Subcutaneous abdominal adipose tissue (tissue), 5 donors: ENCODE results near the gene PACRG.

Experiments
- H3K27ac ChIP-seq: one replicate; pipeline ENCODE4 v1.7.0; 2013; ENCODE audit warnings: low read depth, mild to moderate bottlenecking, inconsistent platforms, low read length, moderate library complexity
- H3K27me3 ChIP-seq, 5 donors: one replicate each; pipeline ENCODE4 v1.7.0; 2013; ENCODE audit warnings: low read length in 5 of 5, inconsistent platforms in 1 of 5; ENCODE audit not compliant: control insufficient read depth in 5 of 5, insufficient read depth in 4 of 5
- H3K36me3 ChIP-seq, 5 donors: one replicate each; pipeline ENCODE4 v1.7.0; 2013; ENCODE audit warnings: low read length in 5 of 5; ENCODE audit not compliant: control insufficient read depth in 5 of 5, insufficient read depth in 5 of 5
- H3K4me1 ChIP-seq, 5 donors: one replicate each; pipeline ENCODE4 v1.7.0; 2013; ENCODE audit warnings: low read length in 5 of 5, mild to moderate bottlenecking in 3 of 5, moderate library complexity in 1 of 5; ENCODE audit not compliant: control insufficient read depth in 5 of 5, insufficient read depth in 5 of 5
- H3K4me3 ChIP-seq, 5 donors: one replicate each; pipeline ENCODE4 v1.7.0; 2013; ENCODE audit warnings: low read length in 5 of 5, low read depth in 1 of 5
- H3K9ac ChIP-seq, 5 donors: one replicate each; pipeline ENCODE4 v1.7.0; 2013; ENCODE audit warnings: low read length in 5 of 5, mild to moderate bottlenecking in 4 of 5, moderate library complexity in 3 of 5
- H3K9me3 ChIP-seq, 5 donors: one replicate each; pipeline ENCODE4 v1.7.0; 2013; ENCODE audit warnings: low read length in 5 of 5; ENCODE audit not compliant: control insufficient read depth in 5 of 5
- donor health status: healthy.
- donor health status: healthy.
- donor health status: healthy.
- donor health status: healthy.
- donor health status: healthy.

The PACRG gene

DNA sequence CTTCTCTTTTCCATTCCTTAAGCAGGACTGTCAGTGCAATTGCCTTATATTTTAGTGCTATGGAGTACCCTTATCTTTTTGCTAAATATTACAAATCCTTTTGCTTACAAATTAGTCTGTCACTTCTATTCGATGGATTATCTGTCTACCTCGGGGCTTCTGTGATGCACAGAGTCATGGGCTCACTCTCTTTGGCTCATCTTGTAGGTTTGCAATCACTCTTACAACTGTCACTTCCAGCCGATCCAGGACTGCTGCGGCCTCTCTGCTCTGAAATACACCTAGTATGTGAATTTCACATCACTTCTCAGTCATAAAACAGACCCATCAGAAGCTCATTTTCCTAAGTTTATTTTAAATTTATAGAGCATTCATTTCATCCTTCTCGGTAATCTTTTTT lies 393.5 kb downstream of the PACRG start:
- Histone ChIP-seq H3K4me3 (no peak overlapping the region), H3K9me3 (no peaks in the 10 kb centered on the region), H3K9ac (no peak overlapping the region), H3K4me1 (no peaks in the 10 kb centered on the region), H3K27ac (no peak overlapping the region), H3K36me3 (no peaks in the 10 kb centered on the region), H3K27me3 (no peaks in the 10 kb centered on the region)

DNA sequence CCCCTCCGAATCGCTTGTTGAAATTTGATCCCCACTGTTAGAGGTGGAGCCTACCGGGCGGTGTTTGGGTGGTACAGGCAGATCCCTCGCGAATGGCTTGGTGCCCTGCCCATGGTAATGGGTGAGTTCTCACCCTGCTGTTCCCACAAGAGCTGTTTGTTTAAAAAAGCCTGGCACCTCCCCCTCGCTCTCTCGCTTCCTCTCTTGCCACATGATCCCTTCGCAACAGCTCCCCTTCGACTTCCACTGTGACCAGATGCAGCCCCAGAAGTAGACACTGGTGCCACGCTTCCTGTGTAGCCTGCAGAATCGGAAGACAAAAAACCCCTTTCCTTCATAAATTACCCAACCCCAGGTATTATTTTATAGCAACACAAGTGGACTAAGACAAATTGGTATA lies 394.6 kb downstream of the PACRG start:
- Histone ChIP-seq H3K4me3 (no peak overlapping the region), H3K27me3 (no peaks in the 10 kb centered on the region), H3K9ac (no peak overlapping the region), H3K4me1 (no peaks in the 10 kb centered on the region), H3K9me3 (no peaks in the 10 kb centered on the region), H3K36me3 (no peaks in the 10 kb centered on the region), H3K27ac (no peak overlapping the region)

GRCh38 chr6:163123098-163123497 lies 395.3 kb downstream of the PACRG start:
- no peaks in the 10 kb centered on the region for H3K4me1 ChIP-seq
- H3K36me3 ChIP-seq, result no peaks in the 10 kb centered on the region
- H3K27ac ChIP-seq, result no peak overlapping the region
- H3K27me3 ChIP-seq, result no peaks in the 10 kb centered on the region
- H3K9ac ChIP-seq, result no peak overlapping the region
- no peak overlapping the region for H3K4me3 ChIP-seq
- H3K9me3 ChIP-seq, result no peaks in the 10 kb centered on the region

GRCh38 chr6:163126741-163127140 lies 399.0 kb downstream of the PACRG start:
- H3K4me3 ChIP-seq, result no peak overlapping the region
- no peaks in the 10 kb centered on the region for H3K9me3 ChIP-seq
- no peaks in the 10 kb centered on the region for H3K27me3 ChIP-seq
- no peaks in the 10 kb centered on the region for H3K4me1 ChIP-seq
- no peaks in the 10 kb centered on the region for H3K36me3 ChIP-seq
- no peak overlapping the region for H3K9ac ChIP-seq
- no peak overlapping the region for H3K27ac ChIP-seq

GRCh38 chr6:163127587-163127986 lies 399.8 kb downstream of the PACRG start:
- no peak overlapping the region for H3K9ac ChIP-seq
- no peaks in the 10 kb centered on the region for H3K4me1 ChIP-seq
- no peaks in the 10 kb centered on the region for H3K27me3 ChIP-seq
- no peak overlapping the region for H3K27ac ChIP-seq
- H3K9me3 ChIP-seq, result no peaks in the 10 kb centered on the region
- H3K36me3 ChIP-seq, result no peaks in the 10 kb centered on the region
- H3K4me3 ChIP-seq, result no peak overlapping the region

- Histone ChIP-seq H3K36me3 (no peaks in the 10 kb centered on the region), H3K9me3 (no peaks in the 10 kb centered on the region), H3K4me3 (no peak overlapping the region), H3K27ac (no peak overlapping the region), H3K27me3 (no peaks in the 10 kb centered on the region), H3K9ac (no peak overlapping the region), H3K4me1 (no peaks in the 10 kb centered on the region)
Observed at GRCh38 chr6:163128324-163128723, 400.6 kb downstream of the PACRG start.

DNA sequence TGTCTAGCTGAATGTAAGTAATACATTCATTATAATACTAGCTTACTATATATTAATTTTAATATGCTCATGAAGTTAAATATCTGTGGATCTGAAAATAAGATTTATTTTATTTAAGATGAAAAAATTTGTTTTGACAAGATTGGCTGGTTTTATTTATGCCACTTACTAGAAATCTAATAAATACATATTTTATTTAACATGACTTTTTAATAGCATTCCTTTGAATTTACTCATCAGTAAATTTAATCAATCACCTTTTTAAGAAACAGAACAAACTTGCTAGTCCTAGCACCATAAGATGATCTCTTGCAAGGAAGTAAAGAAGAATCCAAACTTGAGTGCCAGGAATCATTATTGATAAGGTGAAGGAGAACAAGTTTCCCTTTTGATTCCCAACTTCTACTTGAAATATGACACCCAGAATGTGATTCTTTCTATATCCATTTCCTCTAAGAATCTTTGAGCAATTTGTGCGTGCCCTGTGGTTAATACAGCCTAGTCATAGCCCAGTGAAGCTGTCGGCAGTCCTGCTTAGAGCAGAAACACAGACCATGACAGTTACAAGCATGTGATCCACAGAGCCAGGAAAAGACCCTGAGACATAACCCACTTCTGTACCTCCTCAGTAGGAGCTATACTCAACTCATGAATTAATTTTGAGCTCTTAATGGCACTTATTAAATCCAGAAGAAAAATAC lies 404.4 kb downstream of the PACRG start:
- no peaks in the 10 kb centered on the region for H3K9me3 ChIP-seq
- H3K4me3 ChIP-seq, result no peak overlapping the region
- no peaks in the 10 kb centered on the region for H3K27me3 ChIP-seq
- no peak overlapping the region for H3K9ac ChIP-seq
- no peaks in the 10 kb centered on the region for H3K4me1 ChIP-seq
- H3K27ac ChIP-seq, result no peak overlapping the region
- no peaks in the 10 kb centered on the region for H3K36me3 ChIP-seq

DNA sequence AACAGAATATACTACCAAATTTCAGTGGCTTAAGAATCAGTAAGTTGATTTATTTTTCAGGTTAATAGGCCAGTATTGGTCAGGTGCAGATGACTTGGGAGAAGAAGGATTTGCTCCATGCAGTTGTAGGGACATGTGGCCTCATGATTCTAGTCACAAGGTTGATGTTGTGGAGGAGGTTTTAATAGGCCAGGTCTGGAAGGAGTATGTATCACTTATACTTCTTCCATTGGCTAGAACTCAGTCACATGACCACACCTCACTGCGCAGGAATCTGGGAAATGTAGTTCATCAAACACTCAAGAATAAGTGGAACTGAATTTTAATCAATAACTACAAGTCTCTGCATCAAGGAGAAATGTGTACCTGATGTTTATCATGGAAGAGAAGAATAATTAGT lies 405.2 kb downstream of the PACRG start:
- Histone ChIP-seq H3K9me3 (no peaks in the 10 kb centered on the region), H3K4me1 (no peaks in the 10 kb centered on the region), H3K9ac (no peak overlapping the region), H3K27ac (no peak overlapping the region), H3K27me3 (no peaks in the 10 kb centered on the region), H3K4me3 (no peak overlapping the region), H3K36me3 (no peaks in the 10 kb centered on the region)

DNA sequence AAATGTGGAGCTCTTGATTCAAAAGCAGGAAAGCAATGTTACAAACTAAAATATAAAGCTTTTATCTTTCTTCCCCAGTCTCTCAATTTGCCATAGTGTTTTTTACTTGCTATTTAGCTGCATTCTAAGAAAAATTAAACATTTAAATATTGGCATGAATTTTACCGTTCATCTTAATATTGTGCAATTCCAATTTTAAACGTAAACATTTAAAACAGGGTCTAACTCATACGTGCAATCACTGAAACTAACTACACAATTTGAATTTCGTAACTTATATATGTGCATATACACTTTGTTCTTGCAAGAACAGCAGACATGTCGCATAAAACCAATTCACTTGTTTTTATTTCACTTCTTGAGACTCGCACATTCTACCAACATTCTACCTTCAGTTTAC lies 405.9 kb downstream of the PACRG start:
- Histone ChIP-seq H3K9ac (no peak overlapping the region), H3K36me3 (no peaks in the 10 kb centered on the region), H3K9me3 (peaks cover 0 to 3% (median 0%) of the 10 kb centered on the region in 5 donors), H3K27me3 (no peaks in the 10 kb centered on the region), H3K4me3 (no peak overlapping the region), H3K4me1 (no peaks in the 10 kb centered on the region), H3K27ac (no peak overlapping the region)

DNA sequence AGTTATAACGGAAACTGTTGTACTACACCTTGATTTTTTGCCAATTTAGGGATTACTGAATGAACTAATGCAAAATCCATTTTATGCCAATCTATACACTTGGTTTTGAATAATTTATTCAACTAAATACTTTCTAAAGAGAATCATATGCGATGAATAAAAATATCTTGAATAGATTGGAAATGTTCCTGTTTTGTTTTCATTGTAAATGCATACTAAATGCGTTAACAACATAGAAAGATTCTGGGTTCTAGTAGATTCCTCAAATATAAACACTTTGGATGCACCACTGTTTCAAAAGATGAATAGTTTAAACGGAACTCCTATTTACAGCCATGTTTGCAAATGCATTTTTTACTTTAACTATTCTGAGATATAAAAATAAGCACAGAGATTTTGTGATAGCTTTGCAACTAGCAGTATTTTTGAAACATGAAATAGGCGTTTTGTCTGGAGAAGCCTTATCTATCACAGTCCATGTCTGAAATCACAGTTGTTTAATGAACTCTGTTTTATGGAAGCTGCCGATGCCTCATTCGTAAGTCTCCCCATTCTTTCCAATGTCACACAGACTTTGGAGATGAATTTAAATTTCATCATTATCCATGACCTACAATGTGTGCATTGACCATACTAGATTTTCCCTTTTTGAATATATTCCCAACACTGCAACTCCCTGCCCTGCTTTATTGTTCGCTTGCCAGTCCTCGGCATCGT lies 409.1 kb downstream of the PACRG start:
- H3K9me3 ChIP-seq, result peaks cover 0 to 6% (median 3%) of the 10 kb centered on the region in 5 donors
- H3K9ac ChIP-seq, result no peak overlapping the region
- H3K27ac ChIP-seq, result no peak overlapping the region
- no peak overlapping the region for H3K4me3 ChIP-seq
- no peaks in the 10 kb centered on the region for H3K27me3 ChIP-seq
- H3K36me3 ChIP-seq, result no peaks in the 10 kb centered on the region
- no peaks in the 10 kb centered on the region for H3K4me1 ChIP-seq
